Midbrain (tissue), 1 donor: Measurements from ENCODE around the gene DCTPP1.

Source experiments
- DNase-seq: peaks from one replicate; lab custom pipeline; 2025; lab: John Stamatoyannopoulos, UW

DCTPP1 gene

GRCh38 chr16:30381291-30382041 lies 48.4 kb downstream of the DCTPP1 start:
- no peak for DNase-seq

GRCh38 chr16:30380803-30381208 lies 49.0 kb downstream of the DCTPP1 start:
- no peak for DNase-seq

- DNase-seq, result no peak
Observed at GRCh38 chr16:30380072-30380802, 49.6 kb downstream of the DCTPP1 start.

GRCh38 chr16:30379158-30379783 lies 50.6 kb downstream of the DCTPP1 start:
- no peak for DNase-seq

DNA sequence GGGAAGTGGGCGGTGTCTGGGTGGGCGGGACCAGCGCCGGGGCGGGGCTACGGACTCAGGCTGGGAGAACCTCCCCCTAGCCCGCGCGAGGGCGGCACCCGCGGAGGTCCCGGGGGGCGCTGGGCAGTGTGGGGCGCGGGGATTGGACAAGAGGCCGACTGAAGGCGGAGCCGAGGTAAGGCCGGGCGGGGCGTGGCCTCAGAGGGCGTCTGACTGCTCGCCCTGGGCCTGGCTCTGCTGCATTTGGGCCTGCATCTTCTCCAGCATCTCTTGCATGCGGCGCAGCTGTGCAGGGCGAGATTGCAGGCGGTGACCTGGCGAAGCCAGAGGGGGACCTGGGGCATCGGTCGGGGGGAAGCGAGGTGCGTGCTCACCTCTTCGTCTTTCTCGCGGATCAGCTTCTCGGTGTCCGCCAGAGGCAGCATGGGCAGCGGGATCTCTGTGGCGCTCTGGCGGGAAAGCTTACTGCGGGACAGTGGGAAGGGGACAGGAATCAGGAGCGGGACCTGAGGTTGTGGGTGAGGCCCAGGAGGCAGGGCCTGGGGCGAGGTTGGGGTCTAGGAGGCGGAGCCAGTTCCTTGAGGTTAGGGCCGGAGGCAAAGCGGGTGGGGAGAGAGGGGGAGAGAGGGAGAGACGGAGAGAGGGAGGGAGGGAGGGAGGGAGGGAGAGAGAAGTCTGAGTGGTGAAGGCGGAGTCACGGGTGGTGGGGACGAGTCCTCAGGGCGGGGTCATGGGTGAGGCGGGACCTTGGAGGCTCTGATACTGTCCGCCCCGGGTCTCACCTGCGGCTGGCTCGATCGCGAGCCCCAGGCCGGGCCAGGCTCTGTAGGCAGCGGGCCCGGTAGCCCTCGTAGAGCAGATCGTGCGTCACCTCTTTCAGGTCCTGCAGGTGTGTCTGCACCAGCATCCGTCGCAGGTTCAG lies 51.3 kb downstream of the DCTPP1 start:
- DNase-seq, result peak; percentile 98

- peak; percentile 89 for DNase-seq
Observed at GRCh38 chr16:30377812-30378235, 52.0 kb downstream of the DCTPP1 start.

GRCh38 chr16:30377050-30377811 lies 52.6 kb downstream of the DCTPP1 start:
- no peak for DNase-seq

GRCh38 chr16:30376461-30376902 lies 53.3 kb downstream of the DCTPP1 start:
- no peak for DNase-seq

GRCh38 chr16:30375864-30376263 lies 54.0 kb downstream of the DCTPP1 start:
- DNase-seq, result no peak

GRCh38 chr16:30374538-30374937 lies 55.3 kb downstream of the DCTPP1 start, which contains the start of gene MYL11:
MYL11 (plus strand) TSS chr16:30374802; CDS start chr16:30374858, 56 bp downstream.
- DNase-seq, result no peak
